HFFc6 (cell line): ENCODE measurements around the gene GSTT4. TPM values are rescaled to one million over a fixed set of nuclear protein-coding genes. Genes with fewer than 3 reads are reported as not detected.

Experiments used
- DNase-seq: peaks from one replicate; pipeline ENCODE4 v3.0.0-alpha.2; 2018
- H3K27ac Mint-ChIP-seq: 2 replicates; pipeline ENCODE4 v1.8.0; 2020; ENCODE audit warnings: mild to moderate bottlenecking, mixed read lengths
- H3K27me3 Mint-ChIP-seq: 2 replicates; pipeline ENCODE4 v1.8.0; 2021; ENCODE audit warnings: mild to moderate bottlenecking, moderate library complexity, mixed read lengths; ENCODE audit not compliant: insufficient read depth
- H3K36me3 Mint-ChIP-seq: 2 replicates; pipeline ENCODE4 v1.8.0; 2021; ENCODE audit warnings: low read depth, mixed read lengths
- H3K4me1 Mint-ChIP-seq: 2 replicates; pipeline ENCODE4 v1.8.0; 2020; ENCODE audit warnings: low read depth, mixed read lengths
- H3K4me3 Mint-ChIP-seq: 2 replicates; pipeline ENCODE4 v1.8.0; 2020; ENCODE audit warnings: mild to moderate bottlenecking, moderate library complexity, mixed read lengths
- H3K9me3 Mint-ChIP-seq: 2 replicates; pipeline ENCODE4 v1.8.0; 2020; ENCODE audit warnings: mild to moderate bottlenecking, mixed read lengths
- CTCF ChIP-seq: fragments of 200-600 bp; sonication (generic); IDR thresholded peaks from 2 replicates; pipeline ENCODE4 v1.5.0; 2021; ENCODE audit warnings: antibody characterized with exemption, mild to moderate bottlenecking
- total RNA-seq, 6 experiments: library from RNA; stranded (reverse); fragmentation: NEBNext Ultra II Directional; extraction: Animal tissue kit (Norgen Biotek cat#: 25700); gene quantifications; 2 replicates in 1 of 6; 3 replicates in 5 of 6; pipeline ENCODE4 v1.2.3, GENCODE V29; 2021

GSTT4 gene
- total RNA-seq, 6 experiments from 2014 or later = not detected

- Mint-ChIP-seq H3K36me3 (peaks cover 50% of the 10 kb centered on the region), H3K4me3 (no peak overlapping the region), H3K4me1 (peaks cover 24% of the 10 kb centered on the region), H3K9me3 (no peaks in the 10 kb centered on the region), H3K27me3 (no peaks in the 10 kb centered on the region; the same call in 1 of the 2 replicates), H3K27ac (no peak overlapping the region)
- no peak for TF ChIP-seq CTCF
- DNase-seq = no peak
These were observed 33.8 kb upstream of the GSTT4 start for GRCh38 chr22:24039046-24039445.

- DNase-seq = no peak
- Mint-ChIP-seq H3K27me3 (no peaks in the 10 kb centered on the region; the same call in 1 of the 2 replicates), H3K4me1 (peaks cover 15% of the 10 kb centered on the region), H3K36me3 (peaks cover 44% of the 10 kb centered on the region), H3K4me3 (no peak overlapping the region), H3K9me3 (no peaks in the 10 kb centered on the region), H3K27ac (no peak overlapping the region)
- TF ChIP-seq CTCF = no peak
These were observed 32.9 kb upstream of the GSTT4 start for GRCh38 chr22:24037851-24038765.

- peaks cover 32% of the 10 kb centered on the region for H3K36me3 Mint-ChIP-seq
- no peaks in the 10 kb centered on the region for H3K27me3 Mint-ChIP-seq
- H3K27ac Mint-ChIP-seq = no peak overlapping the region
- H3K9me3 Mint-ChIP-seq = no peaks in the 10 kb centered on the region
- H3K4me3 Mint-ChIP-seq = no peak overlapping the region
- TF ChIP-seq CTCF = no peak
- peaks cover 6% of the 10 kb centered on the region for H3K4me1 Mint-ChIP-seq
- no peak for DNase-seq
These were observed 30.0 kb upstream of the GSTT4 start for GRCh38 chr22:24035296-24035695.

- Mint-ChIP-seq H3K9me3 (no peaks in the 10 kb centered on the region), H3K27me3 (no peaks in the 10 kb centered on the region), H3K4me3 (no peak overlapping the region), H3K4me1 (peaks cover 2% of the 10 kb centered on the region), H3K27ac (no peak overlapping the region), H3K36me3 (peaks cover 19% of the 10 kb centered on the region)
- no peak for DNase-seq
- no peak for TF ChIP-seq CTCF
These were observed 28.5 kb upstream of the GSTT4 start for GRCh38 chr22:24033731-24034130.

- no peaks in the 10 kb centered on the region for H3K36me3 Mint-ChIP-seq
- no peak overlapping the region for H3K4me3 Mint-ChIP-seq
- no peak for DNase-seq
- H3K27me3 Mint-ChIP-seq = no peaks in the 10 kb centered on the region
- no peak overlapping the region for H3K27ac Mint-ChIP-seq
- TF ChIP-seq CTCF = no peak
- no peaks in the 10 kb centered on the region for H3K4me1 Mint-ChIP-seq
- H3K9me3 Mint-ChIP-seq = no peaks in the 10 kb centered on the region
These were observed 25.0 kb upstream of the GSTT4 start for GRCh38 chr22:24030186-24030702.
